A549 (cell line): ENCODE measurements around the gene PLCZ1.

ENCODE experiments used
- CTCF ChIP-seq: fragments of >200 bp; sonication (Bioruptor Twin); formaldehyde crosslinking; IDR thresholded peaks from 3 replicates; pipeline ENCODE4 v1.5.1; 2016
- NFE2L2 ChIP-seq: fragments of 150-350 bp; conservative IDR thresholded peaks from 2 replicates; pipeline ENCODE4 v1.6.1; 2014; ENCODE audit warnings: low read length
- NR3C1 ChIP-seq: fragments of >200 bp; sonication (Bioruptor Twin); formaldehyde crosslinking; IDR thresholded peaks from 3 replicates; pipeline ENCODE4 v1.6.1; 2017

DNA sequence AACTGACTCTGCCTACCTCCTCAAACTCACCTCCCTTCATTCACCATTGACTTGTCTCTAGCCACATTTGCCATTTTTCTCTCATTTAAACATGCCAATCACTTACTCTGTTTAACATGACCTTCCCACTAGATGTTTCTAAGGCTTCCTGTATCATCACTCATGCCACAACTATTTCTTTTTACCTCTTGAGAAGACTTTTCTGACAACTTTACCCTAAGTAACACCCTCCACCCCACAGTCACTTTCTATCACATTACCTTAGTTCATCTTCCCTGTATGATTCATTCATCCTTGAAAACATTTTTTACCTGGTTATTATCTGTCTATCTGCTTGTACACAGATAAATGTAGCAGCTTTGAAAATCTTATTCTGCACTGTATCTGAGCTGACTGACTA is 19.4 kb downstream of the PLCZ1 start:
- TF ChIP-seq CTCF (no peak), NFE2L2 (no peak), NR3C1 (no peak)
